ENCODE measurements around the gene ERG.

- TF ChIP-seq CTCF (IDR thresholded peaks at IDR 0.05; ENCODE audit: low read depth, low read length, missing input control) (no peak), RAD21 (IDR thresholded peaks at IDR 0.05) (no peak), MAX (IDR thresholded peaks at IDR 0.05) (no peak), TAF1 (conservative IDR thresholded peaks at IDR 0.05) (no peak), FOXA1 (IDR thresholded peaks at IDR 0.05) (no peak), JUND (IDR thresholded peaks at IDR 0.05) (no peak), RXRA (IDR thresholded peaks at IDR 0.05) (no peak)
Observed at GRCh38 chr21:38470755-38471154, 27.5 kb downstream of the ERG start.
